Measurements from ENCODE around the gene UBE2J1. TPM values are rescaled to one million over a fixed set of nuclear protein-coding genes. Genes with fewer than 3 reads are reported as not detected.
A peak's percentile ranks its signal among the peaks of the same experiment; 100 is the strongest.

Gene UBE2J1
- total and polyA plus RNA-seq, 10 of the 15 experiments (the other 5 are each of a cell fraction or from before 2014, with no cell fraction given) = 48.7 to 131 (median 90.0) TPM

GRCh38 chr6:89301586-89302194 lies 50.8 kb downstream of the UBE2J1 start:
- Histone ChIP-seq H3K9ac (ENCODE audit: control insufficient read depth, insufficient read depth, low read length) (no peak overlapping the region), H3K79me2 (ENCODE audit: control insufficient read depth, insufficient read depth, low read length) (no peaks in the 10 kb centered on the region), H4K20me1 (ENCODE audit: control insufficient read depth, insufficient read depth) (no peaks in the 10 kb centered on the region), H3K4me3 (no peak overlapping the region), H3K4me2 (ENCODE audit: control insufficient read depth, insufficient read depth) (no peak overlapping the region), H3K36me3 (ENCODE audit: control insufficient read depth in 2 of 2, insufficient read depth in 2 of 2, low read length in 1 of 2) (no peaks in the 10 kb centered on the region), H3K27me3 (replicated peaks in 1 of 2; ENCODE audit: control insufficient read depth in 2 of 2, insufficient read depth in 2 of 2, low read length in 1 of 2) (no peaks in the 10 kb centered on the region), H3K9me3 (replicated peaks; ENCODE audit: control insufficient read depth, insufficient read depth, low read length) (no peaks in the 10 kb centered on the region), H3K4me1 (ENCODE audit: control insufficient read depth, insufficient read depth, low read length) (peaks cover 43% of the 10 kb centered on the region), H3K27ac (ENCODE audit: control insufficient read depth, insufficient read depth) (no peak overlapping the region), H2AFZ (ENCODE audit: control insufficient read depth, low read depth, low read length) (no peak overlapping the region)
- TF ChIP-seq RBBP5 (conservative IDR thresholded peaks at IDR 0.05) = no peak
- no peak for TF ChIP-seq BACH1 (IDR thresholded peaks at IDR 0.05; ENCODE audit: borderline replicate concordance)
- no peak for TF ChIP-seq EZH2 (IDR thresholded peaks at IDR 0.05; ENCODE audit: borderline replicate concordance, control insufficient read depth, low read depth, low read length)
- FAIRE-seq = no peak
- no peak for DNase-seq (ENCODE audit: low read depth, low spot score)
- SMC1A ChIA-PET (ENCODE audit: uncharacterized antibody, unreplicated experiment) = interaction anchor here (1.7 kb wide), 1 partner anchor 71 kb away, joined by 3 read pairs; no protein-coding TSS in a partner anchor
- no peak for ATAC-seq
- intact Hi-C loops (cut with micrococcal nuclease; ENCODE audit: unreplicated experiment) (no loop called here), in situ Hi-C loops (cut with MboI) (no loop called here)
- BruUV-seq (replicated peaks) = no TSS peak
- 95% methylated on average over 25 of the region's 25 CpGs for WGBS (ENCODE audit: insufficient coverage, insufficient replicate concordance, low lambda C conversion rate, missing lambda C conversion rate)
- CTCF ChIA-PET = interaction anchor here (2.0 kb wide), 1 partner anchor 71 kb away, joined by 6 read pairs; no protein-coding TSS in a partner anchor
- POLR2A ChIA-PET = no interaction called here
- RAD21 ChIA-PET (ENCODE audit: unreplicated experiment) = interaction anchor here (4.4 kb wide), 1 partner anchor 48 kb away, joined by 53 read pairs; the partner anchor contains the start of gene UBE2J1

GRCh38 chr6:89299466-89299850 lies 53.1 kb downstream of the UBE2J1 start:
- Histone ChIP-seq H3K4me1 (ENCODE audit: control insufficient read depth, insufficient read depth, low read length) (peaks cover 33% of the 10 kb centered on the region), H3K4me3 (no peak overlapping the region), H3K27me3 (replicated peaks in 1 of 2; ENCODE audit: control insufficient read depth in 2 of 2, insufficient read depth in 2 of 2, low read length in 1 of 2) (no peaks in the 10 kb centered on the region), H4K20me1 (ENCODE audit: control insufficient read depth, insufficient read depth) (no peaks in the 10 kb centered on the region), H2AFZ (ENCODE audit: control insufficient read depth, low read depth, low read length) (no peak overlapping the region), H3K9me3 (replicated peaks; ENCODE audit: control insufficient read depth, insufficient read depth, low read length) (no peaks in the 10 kb centered on the region), H3K79me2 (ENCODE audit: control insufficient read depth, insufficient read depth, low read length) (no peaks in the 10 kb centered on the region), H3K9ac (ENCODE audit: control insufficient read depth, insufficient read depth, low read length) (no peak overlapping the region), H3K27ac (ENCODE audit: control insufficient read depth, insufficient read depth) (peak overlapping the region; percentile 94), H3K4me2 (ENCODE audit: control insufficient read depth, insufficient read depth) (peak overlapping the region; percentile 91), H3K36me3 (ENCODE audit: control insufficient read depth in 2 of 2, insufficient read depth in 2 of 2, low read length in 1 of 2) (no peaks in the 10 kb centered on the region)
- 88% methylated on average over 7 of the region's 7 CpGs for WGBS (ENCODE audit: insufficient coverage, insufficient replicate concordance, low lambda C conversion rate, missing lambda C conversion rate)
- DNase-seq (ENCODE audit: low read depth, low spot score) (no peak), FAIRE-seq (no peak), ATAC-seq (no peak)
- TF ChIP-seq CTCF (IDR thresholded peaks at IDR 0.05 in 2 of 3, conservative IDR thresholded peaks at IDR 0.05 in 1 of 3; ENCODE audit: control insufficient read depth in 2 of 3, extremely low read depth in 1 of 3, insufficient read depth in 1 of 3, low read depth in 3 of 3, low read length in 3 of 3) (peak; percentile 18 to 28 (median 19); a peak in 3 of 6 replicates), KAT2A (conservative IDR thresholded peaks at IDR 0.05; ENCODE audit: control insufficient read depth, low read depth, low read length) (no peak)
- no TSS peak for BruUV-seq (replicated peaks)
- POLR2A ChIA-PET = interaction anchor here (0.7 to 3.8 kb wide), 4 partner anchors 12 to 57 kb away, joined by 3 to 45 read pairs (median 11); no protein-coding TSS in a partner anchor
- intact Hi-C loops (cut with micrococcal nuclease; ENCODE audit: unreplicated experiment) (loop anchor here (2.0 kb wide), 1 partner anchor 51 kb away; no protein-coding TSS in a partner anchor), in situ Hi-C loops (cut with MboI) (no loop called here)
- SMC1A ChIA-PET (ENCODE audit: uncharacterized antibody, unreplicated experiment) = interaction anchor here (1.3 to 4.7 kb wide), 6 partner anchors 34 to 72 kb away, joined by 3 to 71 read pairs (median 12); no protein-coding TSS in a partner anchor
- CTCF ChIA-PET = interaction anchor here (1.4 to 4.4 kb wide), 10 partner anchors 10 to 133 kb away, joined by 3 to 32 read pairs (median 12); partner anchors contain the start of gene UBE2J1
- RAD21 ChIA-PET (ENCODE audit: unreplicated experiment) = interaction anchor here (2.2 to 4.4 kb wide), 4 partner anchors 50 to 155 kb away, joined by 9 to 53 read pairs (median 21); partner anchors contain the start of gene UBE2J1
